Measurements from ENCODE around the gene FAF2. TPM values are rescaled to one million over a fixed set of nuclear protein-coding genes. Genes with fewer than 3 reads are reported as not detected.
A peak's percentile ranks its signal among the peaks of the same experiment; 100 is the strongest.

FAF2 gene
- total and polyA plus RNA-seq, 7 donors, result 4.2 to 24.6 (median 18.6) TPM

DNA sequence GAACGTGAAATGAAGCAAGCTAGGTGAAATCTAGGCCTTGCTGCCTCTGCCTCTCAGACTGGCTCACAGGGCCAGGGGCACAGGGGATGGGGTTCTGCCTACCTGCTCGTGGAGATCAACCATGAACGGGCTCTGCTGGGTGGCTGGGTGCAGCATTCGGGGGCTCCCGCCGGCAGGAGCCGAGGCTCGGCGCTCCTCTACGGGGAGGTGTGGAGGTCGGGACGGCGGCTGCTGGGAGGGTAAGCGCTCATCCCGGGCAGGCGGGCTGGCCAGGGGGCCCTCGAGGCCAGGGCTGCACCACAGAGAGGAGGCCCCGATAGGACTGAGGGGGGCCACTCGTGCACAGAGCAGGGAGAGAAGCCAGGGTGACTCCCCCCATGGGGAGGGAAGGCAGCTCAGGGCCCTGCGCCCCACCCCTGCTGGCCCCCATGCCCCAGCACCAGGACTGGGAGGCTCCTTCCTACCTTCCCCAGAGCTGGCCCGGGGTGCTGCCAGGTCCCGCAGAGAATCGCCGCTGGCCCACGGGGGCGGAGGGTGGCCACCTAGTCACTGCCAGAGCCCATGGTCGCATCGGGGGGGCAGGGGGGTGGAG is 83.8 kb downstream of the FAF2 start:
- H3K4me3 ChIP-seq, result no peak overlapping the region
- no peaks in the 10 kb centered on the region for H3K9me3 ChIP-seq
- peaks cover 0 to 64% (median 59%) of the 10 kb centered on the region in 4 donors for H3K4me1 ChIP-seq
- DNase-seq, result no peak
- intact Hi-C loops (cut with DNase I), result loop anchor here (10.0 kb wide), 2 partner anchors 147 to 493 kb away; partner anchors contain the start of genes HIGD2A, NOP16 and ZNF346
- H3K27me3 ChIP-seq, result no peaks in the 10 kb centered on the region
- peak overlapping the region; percentile 29 to 97 (median 75) for H3K27ac ChIP-seq
- WGBS, 2 donors, result 86 to 89% methylated on average over 28 of the region's 28 CpGs
- H3K36me3 ChIP-seq, result peaks cover 32 to 48% (median 41%) of the 10 kb centered on the region in 4 donors
- TF ChIP-seq, protein P1, sequence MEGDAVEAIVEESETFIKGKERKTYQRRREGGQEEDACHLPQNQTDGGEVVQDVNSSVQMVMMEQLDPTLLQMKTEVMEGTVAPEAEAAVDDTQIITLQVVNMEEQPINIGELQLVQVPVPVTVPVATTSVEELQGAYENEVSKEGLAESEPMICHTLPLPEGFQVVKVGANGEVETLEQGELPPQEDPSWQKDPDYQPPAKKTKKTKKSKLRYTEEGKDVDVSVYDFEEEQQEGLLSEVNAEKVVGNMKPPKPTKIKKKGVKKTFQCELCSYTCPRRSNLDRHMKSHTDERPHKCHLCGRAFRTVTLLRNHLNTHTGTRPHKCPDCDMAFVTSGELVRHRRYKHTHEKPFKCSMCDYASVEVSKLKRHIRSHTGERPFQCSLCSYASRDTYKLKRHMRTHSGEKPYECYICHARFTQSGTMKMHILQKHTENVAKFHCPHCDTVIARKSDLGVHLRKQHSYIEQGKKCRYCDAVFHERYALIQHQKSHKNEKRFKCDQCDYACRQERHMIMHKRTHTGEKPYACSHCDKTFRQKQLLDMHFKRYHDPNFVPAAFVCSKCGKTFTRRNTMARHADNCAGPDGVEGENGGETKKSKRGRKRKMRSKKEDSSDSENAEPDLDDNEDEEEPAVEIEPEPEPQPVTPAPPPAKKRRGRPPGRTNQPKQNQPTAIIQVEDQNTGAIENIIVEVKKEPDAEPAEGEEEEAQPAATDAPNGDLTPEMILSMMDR (IDR thresholded peaks at IDR 0.05), result no peak
- TF ChIP-seq POLR2A (IDR thresholded peaks at IDR 0.05) (no peak), EP300 (IDR thresholded peaks at IDR 0.05) (no peak), POLR2AphosphoS5 (IDR thresholded peaks at IDR 0.05) (no peak)

DNA sequence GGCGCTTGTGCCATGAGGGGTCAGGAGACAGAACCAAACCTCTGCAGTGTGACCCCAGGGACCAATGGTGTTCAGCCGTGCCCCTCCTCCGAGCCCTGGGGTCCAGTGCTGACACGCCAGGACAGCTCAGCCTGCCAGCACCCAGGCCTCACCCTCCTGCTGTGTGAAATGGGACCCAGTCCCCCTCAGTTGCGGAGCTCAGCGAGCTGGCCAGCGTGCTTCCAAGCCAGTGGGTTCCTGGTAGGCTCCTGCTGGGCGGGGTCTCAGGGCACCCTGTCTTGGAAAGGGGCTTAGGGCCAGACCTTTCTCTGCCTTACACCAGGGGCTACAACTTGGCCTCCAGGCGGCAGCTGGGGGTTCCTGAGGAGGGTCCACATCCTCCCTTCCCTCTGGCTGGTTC is 84.6 kb downstream of the FAF2 start:
- peaks cover 0 to 64% (median 59%) of the 10 kb centered on the region in 4 donors for H3K4me1 ChIP-seq
- H3K36me3 ChIP-seq, result peaks cover 32 to 40% (median 37%) of the 10 kb centered on the region in 4 donors
- DNase-seq, result no peak
- WGBS, 2 donors, result 88 to 90% methylated on average over 9 of the region's 9 CpGs
- TF ChIP-seq POLR2A (IDR thresholded peaks at IDR 0.05), result no peak
- TF ChIP-seq, protein P1 (IDR thresholded peaks at IDR 0.05), result no peak
- TF ChIP-seq EP300 (IDR thresholded peaks at IDR 0.05), result no peak
- TF ChIP-seq POLR2AphosphoS5 (IDR thresholded peaks at IDR 0.05), result no peak
- no peaks in the 10 kb centered on the region for H3K27me3 ChIP-seq
- no peak overlapping the region for H3K4me3 ChIP-seq
- peak overlapping the region; percentile 93 to 99 (median 98) for H3K27ac ChIP-seq
- H3K9me3 ChIP-seq, result no peaks in the 10 kb centered on the region
- intact Hi-C loops (cut with DNase I), result loop anchor here (10.0 kb wide), 2 partner anchors 148 to 492 kb away; partner anchors contain the start of genes HIGD2A, NOP16 and ZNF346

DNA sequence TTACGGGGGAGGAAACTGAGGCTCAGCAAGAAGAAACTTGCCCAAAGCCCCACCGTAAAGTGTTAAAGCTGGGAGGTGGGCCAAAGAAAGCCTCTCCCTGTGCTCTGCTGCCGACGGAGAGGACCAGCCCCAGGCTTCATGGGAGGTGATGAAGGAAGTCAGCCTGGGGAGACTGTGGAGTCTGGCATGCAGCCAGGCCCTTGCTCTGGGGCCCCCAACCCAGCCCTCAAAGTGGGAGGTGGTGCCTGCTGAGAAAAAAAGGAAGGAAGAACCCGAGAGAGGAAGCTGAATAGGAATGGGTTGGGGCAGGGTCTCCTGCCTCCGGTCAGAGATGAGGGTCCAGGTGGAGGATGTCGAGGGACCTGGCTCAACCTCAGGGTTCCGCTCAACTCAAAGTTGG is 85.2 kb downstream of the FAF2 start:
- Histone ChIP-seq H3K36me3 (peaks cover 28 to 34% (median 31%) of the 10 kb centered on the region in 4 donors), H3K27me3 (no peaks in the 10 kb centered on the region), H3K4me1 (peaks cover 0 to 68% (median 61%) of the 10 kb centered on the region in 4 donors), H3K27ac (peak overlapping the region; percentile 93 to 99 (median 98)), H3K9me3 (no peaks in the 10 kb centered on the region), H3K4me3 (peak overlapping the region in 2 of 4 donors; percentile 1 to 8)
- WGBS, 2 donors, result 20 to 27% methylated on average over 8 of the region's 8 CpGs
- no peak for DNase-seq
- intact Hi-C loops (cut with DNase I), result loop anchor here (10.0 kb wide), 2 partner anchors 149 to 491 kb away; partner anchors contain the start of genes HIGD2A, NOP16 and ZNF346
- TF ChIP-seq EP300 (IDR thresholded peaks at IDR 0.05) (no peak), POLR2A (IDR thresholded peaks at IDR 0.05) (no peak), POLR2AphosphoS5 (IDR thresholded peaks at IDR 0.05) (no peak)
- TF ChIP-seq, protein P1 (IDR thresholded peaks at IDR 0.05), result no peak

- no peaks in the 10 kb centered on the region for H3K9me3 ChIP-seq
- peaks cover 0 to 73% (median 64%) of the 10 kb centered on the region in 4 donors for H3K4me1 ChIP-seq
- WGBS, 2 donors, result 2 to 5% methylated on average over 10 of the region's 10 CpGs
- H3K36me3 ChIP-seq, result peaks cover 22 to 27% (median 25%) of the 10 kb centered on the region in 4 donors
- H3K27ac ChIP-seq, result peak overlapping the region; percentile 93 to 99 (median 98)
- intact Hi-C loops (cut with DNase I), result loop anchor here (10.0 kb wide), 2 partner anchors 149 to 491 kb away; partner anchors contain the start of genes HIGD2A, NOP16 and ZNF346
- no peak for TF ChIP-seq POLR2A (IDR thresholded peaks at IDR 0.05)
- H3K4me3 ChIP-seq, result peak overlapping the region in 1 of 4 donors; percentile 1
- H3K27me3 ChIP-seq, result no peaks in the 10 kb centered on the region
- DNase-seq, result no peak
Measured at GRCh38 chr5:176533894-176534611, 85.9 kb downstream of the FAF2 start.

GRCh38 chr5:176534640-176535039 is 86.5 kb downstream of the FAF2 start:
- WGBS, 2 donors, result 15 to 46% methylated on average over 4 of the region's 4 CpGs
- H3K4me1 ChIP-seq, result peaks cover 0 to 73% (median 64%) of the 10 kb centered on the region in 4 donors
- intact Hi-C loops (cut with DNase I), result loop anchor here (5.0 to 10.0 kb wide), 3 partner anchors 150 to 490 kb away; partner anchors contain the start of genes HIGD2A, KIAA1191, NOP16 and ZNF346
- no peak for DNase-seq
- H3K4me3 ChIP-seq, result peak overlapping the region in 2 of 4 donors; percentile 88 to 96
- TF ChIP-seq EP300 (IDR thresholded peaks at IDR 0.05) (no peak), POLR2A (IDR thresholded peaks at IDR 0.05) (no peak), POLR2AphosphoS5 (IDR thresholded peaks at IDR 0.05) (no peak)
- TF ChIP-seq, protein P1 (IDR thresholded peaks at IDR 0.05), result no peak
- peak overlapping the region; percentile 93 to 99 (median 98) for H3K27ac ChIP-seq
- H3K27me3 ChIP-seq, result no peaks in the 10 kb centered on the region
- H3K9me3 ChIP-seq, result no peaks in the 10 kb centered on the region
- peaks cover 16 to 21% (median 19%) of the 10 kb centered on the region in 4 donors for H3K36me3 ChIP-seq
